Stimulated activated CD8-positive, alpha-beta memory T cell treated with anti-CD3 and anti-CD28 coated beads, Interleukin-7, amount 100 ng/mL, for 4 hours (primary cell): ENCODE results near the gene ANKIB1.
"Not testable (repeated sequence)": the region's sequence is repeated elsewhere in the genome, so short reads cannot be mapped to it uniquely, and the experiment has no call there.

ENCODE experiments used
- DNase-seq, 2 donors: peaks; one replicate each; pipeline ENCODE4 v3.0.0-alpha.2; 2020; ENCODE audit warnings: low read depth in 2 of 2

ANKIB1 gene

DNA sequence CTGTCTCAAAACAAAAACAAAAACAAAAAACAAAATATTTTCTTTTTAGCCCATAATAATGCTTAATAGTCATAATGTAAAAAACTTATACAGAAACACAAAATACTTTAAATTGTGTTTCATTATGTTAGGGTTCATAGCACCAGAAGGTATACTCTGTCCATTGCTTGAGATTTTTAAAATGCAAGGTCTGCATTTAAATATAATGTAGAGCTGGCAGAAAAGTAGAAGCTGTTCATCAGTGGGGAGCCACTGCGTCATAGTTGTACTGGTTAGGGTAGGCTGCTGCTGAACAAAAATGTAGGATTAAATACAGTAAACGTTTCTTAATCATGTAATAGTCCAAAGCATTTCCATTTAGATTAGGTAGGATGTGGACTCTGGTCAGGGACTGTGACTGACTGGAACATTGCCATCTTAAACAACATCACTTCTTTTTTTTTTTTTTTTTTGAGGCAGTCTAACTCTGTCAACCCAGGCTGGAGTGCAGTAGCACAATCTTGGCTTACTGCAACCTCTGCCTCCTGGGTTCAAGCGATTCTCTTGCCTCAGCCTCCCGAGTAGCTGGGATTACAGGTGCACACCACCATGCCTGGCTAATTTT is 85.2 kb downstream of the ANKIB1 start:
- no peak for DNase-seq

GRCh38 chr7:92331508-92331907 is 85.7 kb downstream of the ANKIB1 start:
- DNase-seq = no peak

DNA sequence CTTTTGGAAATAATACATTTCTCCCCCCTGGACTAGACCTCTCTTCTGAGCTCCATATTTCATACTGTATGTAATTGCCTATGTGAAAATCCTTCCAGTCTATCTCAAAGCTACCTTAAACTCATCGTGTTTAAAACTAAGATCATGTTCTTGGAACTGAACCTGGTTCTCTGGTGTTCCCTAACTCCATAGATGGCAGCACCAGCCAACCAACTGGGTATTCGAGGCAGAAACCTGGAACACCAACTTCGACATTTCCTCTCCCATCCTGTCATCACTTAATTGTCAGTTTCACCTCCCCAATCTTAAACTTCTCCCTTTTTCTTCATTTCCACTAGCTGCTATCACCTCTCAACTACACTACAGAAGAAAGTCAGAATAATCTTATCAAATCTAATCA is 87.0 kb downstream of the ANKIB1 start:
- DNase-seq = no peak

GRCh38 chr7:92333866-92334265 is 88.1 kb downstream of the ANKIB1 start:
- DNase-seq = no peak

DNA sequence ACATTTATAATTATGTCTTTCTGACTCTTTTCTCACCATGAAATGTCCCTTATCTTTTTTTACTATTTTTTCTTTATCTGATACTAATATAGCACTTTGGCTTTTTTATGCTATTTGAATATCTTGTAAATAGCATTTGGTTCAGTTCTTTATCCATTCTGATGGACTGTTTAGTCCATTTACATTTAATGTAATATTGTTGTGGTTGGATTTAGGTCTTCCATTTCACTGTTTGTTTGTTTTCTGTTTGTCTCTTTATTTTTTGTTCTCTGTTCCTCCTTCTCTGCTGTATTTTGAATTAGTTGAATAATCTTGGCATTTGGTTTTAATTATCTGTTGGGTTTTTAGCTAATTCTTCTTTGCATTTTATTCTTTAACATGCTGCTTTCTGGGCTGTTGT is 89.8 kb downstream of the ANKIB1 start:
- DNase-seq = no peak

- no peak for DNase-seq
Observed at GRCh38 chr7:92336662-92337340, 91.0 kb downstream of the ANKIB1 start.

- DNase-seq = no peak
Observed at GRCh38 chr7:92340016-92340415, 94.2 kb downstream of the ANKIB1 start.

DNA sequence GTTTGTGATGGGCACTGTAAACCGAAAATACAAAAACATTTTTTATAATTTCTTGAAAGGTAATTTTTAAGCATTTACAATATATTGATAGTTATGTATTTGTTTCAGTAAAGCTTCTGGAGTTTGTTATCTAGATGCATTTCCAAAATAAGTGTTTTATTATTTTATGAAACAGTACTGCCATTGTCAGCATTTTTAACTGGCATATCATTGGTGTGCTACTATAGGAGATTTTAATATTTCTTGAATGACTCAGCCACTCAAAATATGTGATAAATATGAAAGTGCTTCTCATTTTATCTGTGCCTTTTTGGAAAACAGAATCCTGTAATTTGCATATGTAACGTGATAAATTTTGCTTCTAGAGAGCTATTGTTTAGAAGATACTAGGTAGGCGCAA is 97.9 kb downstream of the ANKIB1 start:
- DNase-seq = no peak

GRCh38 chr7:92352009-92352408 is 106.2 kb downstream of the ANKIB1 start:
- no peak for DNase-seq

DNA sequence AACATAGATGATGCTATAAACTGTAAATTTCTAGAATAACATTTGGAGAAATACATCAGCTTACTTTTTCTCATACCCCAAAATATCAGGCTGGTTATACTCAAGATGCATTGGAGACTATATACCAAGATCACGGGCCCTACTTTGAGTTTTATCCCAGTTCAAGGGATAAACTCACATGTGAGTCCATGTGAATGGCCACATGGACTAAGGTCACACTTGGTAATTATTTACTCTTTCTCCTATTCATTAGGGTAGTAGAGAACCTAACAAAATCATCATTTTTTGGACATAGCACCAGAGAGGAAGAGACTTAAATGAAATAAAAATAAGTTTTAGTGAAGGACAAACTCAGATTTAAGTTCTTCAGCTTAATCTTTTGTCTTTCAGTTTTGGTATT is 108.4 kb downstream of the ANKIB1 start:
- DNase-seq = no peak

GRCh38 chr7:92356406-92356805 is 110.6 kb downstream of the ANKIB1 start:
- no peak for DNase-seq

DNA sequence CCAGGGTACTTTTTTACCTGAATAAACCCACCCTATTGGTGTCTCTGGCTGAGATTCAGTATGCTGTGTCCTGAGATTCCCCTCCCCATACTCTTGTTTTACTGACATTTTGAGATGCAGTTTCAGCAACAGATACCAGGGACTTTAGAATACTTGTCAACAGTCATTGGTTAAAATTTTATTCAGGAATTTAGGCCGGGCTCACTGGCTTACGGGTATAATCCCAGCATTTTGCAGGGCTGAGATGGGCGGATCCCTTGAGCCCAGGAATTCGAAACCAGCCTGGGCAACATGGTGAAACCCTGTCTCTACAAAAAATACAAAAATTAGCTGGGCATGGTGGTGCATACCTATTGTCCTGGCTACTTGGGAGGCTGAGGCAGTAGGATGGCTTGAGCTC is 111.5 kb downstream of the ANKIB1 start:
- no peak for DNase-seq

DNA sequence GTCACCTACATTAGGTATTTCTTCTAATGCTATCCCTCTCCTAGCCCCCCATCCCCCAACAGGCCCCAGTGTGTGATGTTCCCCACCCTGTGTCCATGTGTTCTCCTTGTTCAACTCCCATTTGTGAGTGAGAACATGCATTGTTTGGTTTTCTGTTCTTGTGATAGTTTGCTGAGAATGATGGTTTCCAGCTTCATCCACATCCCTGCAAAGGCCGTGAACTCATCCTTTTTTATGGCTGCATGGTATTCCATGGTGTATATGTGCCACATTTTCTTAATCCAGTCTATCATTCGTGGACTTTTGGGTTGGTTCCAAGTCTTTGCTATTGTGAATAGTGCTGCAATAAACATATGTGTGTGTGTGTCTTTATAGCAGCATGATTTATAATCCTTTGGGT is 113.4 kb downstream of the ANKIB1 start:
- not testable (repeated sequence) for DNase-seq

DNA sequence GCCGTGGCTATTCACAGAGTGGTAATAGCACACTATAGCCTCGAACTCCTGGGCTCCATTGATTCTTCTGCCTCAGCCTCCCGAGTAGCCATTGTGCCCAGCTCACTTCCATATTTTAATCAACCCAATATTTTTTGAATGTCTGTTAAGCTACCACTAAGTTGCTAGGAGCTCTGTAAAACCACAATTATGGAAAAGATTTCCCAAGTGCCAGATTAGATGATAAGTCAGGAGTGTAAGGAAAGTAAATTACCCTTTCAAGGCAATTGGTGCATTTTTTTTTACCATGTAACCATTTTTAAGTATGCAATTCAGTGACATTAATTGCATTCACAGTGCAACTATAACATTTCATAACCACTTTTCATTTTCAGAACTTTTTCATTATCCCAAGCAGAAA is 114.0 kb downstream of the ANKIB1 start:
- DNase-seq = no peak

DNA sequence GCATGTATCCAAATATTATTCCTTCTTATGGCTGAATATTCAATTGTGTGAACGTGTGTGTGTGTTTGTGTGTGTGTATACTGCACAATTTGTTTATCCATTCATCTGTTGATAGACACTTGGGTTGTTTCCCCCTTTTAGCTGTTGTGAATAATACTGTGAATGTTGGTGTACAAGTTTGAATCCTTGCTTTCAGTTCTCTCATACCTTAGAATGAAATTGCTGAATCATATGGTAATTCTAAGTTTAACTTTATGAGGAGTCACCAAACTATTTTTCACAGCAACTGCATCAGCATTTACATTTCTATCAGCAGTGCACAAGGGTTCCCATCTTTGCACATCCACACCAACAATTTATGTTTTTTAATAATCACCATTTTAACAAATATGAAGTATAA is 114.6 kb downstream of the ANKIB1 start:
- DNase-seq = no peak

DNA sequence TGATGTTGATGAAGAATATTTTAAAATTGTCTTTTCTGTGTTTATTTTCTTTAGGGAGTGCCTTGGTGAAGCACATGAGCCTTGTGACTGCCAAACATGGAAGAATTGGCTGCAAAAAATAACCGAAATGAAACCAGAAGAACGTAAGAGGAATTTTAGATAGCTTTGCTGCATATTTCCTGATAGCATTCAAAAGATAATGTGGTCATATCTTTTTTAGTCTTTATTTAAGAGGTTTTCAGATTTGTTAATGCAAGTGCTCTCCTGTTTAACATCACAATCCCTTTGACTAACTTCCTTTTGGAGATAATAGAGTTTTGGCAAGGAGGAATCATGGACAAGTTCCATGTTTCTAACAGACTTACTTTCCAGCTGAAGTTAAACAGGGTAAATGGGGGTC is 116.4 kb downstream of the ANKIB1 start:
- no peak for DNase-seq

DNA sequence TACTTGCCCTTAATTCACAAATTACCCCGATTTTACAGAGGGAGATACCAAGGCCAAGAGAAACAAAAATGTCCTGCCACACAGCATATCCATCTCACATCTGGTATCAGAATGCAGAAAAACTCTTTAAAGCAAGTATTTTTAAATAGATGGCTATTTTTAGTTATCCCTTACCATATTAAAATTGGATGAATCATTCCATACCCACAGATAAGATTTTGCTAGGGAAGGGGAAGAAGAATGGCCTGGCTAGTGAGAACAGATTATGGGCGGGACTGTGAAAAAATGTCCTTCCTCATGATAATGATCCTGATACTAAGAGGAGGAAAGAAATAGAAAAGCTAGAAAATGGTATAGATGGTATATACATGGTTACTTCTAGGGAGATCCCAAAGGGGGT is 121.0 kb downstream of the ANKIB1 start:
- no peak for DNase-seq

DNA sequence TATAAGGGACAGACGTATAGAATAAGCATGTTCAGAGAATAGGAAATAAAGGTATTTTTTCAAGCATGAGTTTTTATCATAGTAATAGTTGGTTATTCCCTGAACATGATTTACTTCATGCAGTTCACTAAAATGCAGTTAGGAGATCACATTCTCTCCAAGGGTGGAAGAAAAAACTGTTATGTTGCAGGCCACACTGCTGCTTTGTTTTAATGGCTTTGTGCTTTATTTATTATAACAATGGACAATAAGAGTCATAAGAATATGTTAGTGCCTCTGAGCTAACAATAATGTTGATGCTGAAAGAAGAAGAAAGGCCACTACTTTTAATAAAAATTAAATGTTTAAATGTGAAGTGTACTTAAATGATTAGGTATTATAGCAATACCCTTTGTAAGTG is 123.0 kb downstream of the ANKIB1 start:
- DNase-seq = no peak

DNA sequence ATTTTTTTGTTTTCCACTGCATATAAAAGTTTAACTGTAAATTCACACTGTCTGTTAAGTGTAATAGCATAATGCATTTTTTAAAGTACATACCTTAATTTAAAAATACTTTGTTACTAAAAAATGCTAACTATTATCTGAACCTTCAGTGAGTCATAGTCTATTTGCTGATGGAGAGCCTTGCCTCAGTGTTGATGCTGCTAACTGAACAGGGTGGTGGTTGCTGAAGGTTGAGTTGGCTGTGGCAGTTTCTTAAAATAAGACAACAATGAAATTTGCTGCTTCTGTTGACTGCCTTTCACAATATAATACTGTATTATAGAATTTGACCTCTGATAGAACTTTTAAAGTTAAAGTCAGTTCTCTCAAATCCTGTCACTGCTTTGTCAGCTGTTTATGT is 129.2 kb downstream of the ANKIB1 start:
- DNase-seq = no peak

- DNase-seq = no peak
Observed at GRCh38 chr7:92391071-92391470, 145.3 kb downstream of the ANKIB1 start.

- DNase-seq = no peak
Observed at GRCh38 chr7:92397542-92397941, 151.8 kb downstream of the ANKIB1 start.

DNA sequence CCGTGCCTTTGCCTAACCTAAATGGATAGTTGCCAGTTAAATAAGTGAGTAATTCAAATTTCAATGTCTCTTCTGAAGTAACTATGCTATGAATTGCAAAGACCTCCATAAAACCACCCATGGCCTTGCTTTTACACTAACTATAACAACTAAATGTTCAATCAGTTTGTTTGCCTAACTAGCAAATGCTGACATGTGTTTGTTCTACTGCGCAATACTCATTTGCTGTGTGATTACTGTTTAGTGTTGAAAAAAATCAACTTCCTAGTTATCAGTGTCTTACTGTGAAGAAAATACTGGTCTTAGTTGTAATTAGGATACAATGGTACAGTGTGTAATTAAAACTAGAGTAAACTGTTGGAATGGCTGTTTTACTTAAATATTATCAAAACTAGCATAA is 154.2 kb downstream of the ANKIB1 start:
- no peak for DNase-seq

- DNase-seq = no peak
Observed at GRCh38 chr7:92402920-92403759, 157.4 kb downstream of the ANKIB1 start.
